ENCODE measurements around the gene RSPH6A.

Gene RSPH6A

DNA sequence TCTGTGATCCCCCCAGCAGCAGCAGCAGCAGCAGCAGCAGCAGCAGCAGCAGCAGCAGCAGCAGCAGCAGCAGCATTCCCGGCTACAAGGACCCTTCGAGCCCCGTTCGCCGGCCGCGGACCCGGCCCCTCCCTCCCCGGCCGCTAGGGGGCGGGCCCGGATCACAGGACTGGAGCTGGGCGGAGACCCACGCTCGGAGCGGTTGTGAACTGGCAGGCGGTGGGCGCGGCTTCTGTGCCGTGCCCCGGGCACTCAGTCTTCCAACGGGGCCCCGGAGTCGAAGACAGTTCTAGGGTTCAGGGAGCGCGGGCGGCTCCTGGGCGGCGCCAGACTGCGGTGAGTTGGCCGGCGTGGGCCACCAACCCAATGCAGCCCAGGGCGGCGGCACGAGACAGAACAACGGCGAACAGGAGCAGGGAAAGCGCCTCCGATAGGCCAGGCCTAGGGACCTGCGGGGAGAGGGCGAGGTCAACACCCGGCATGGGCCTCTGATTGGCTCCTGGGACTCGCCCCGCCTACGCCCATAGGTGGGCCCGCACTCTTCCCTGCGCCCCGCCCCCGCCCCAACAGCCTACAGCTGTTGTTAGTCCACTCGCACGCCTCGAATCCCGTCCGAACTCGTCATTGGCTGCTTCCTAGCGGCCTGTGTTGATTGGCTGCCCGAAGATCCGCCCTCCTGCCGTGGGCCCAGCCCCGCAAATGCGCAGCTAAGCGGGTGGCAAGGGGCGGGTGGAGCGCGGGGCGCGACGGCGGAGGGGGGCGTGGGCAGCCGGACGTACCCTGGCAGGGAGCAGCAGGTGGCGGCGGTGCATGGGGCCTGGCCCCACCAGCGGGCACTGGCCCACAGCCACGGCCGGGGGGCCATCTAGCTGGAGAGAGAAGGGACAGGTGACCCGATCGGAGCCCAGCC is 44.7 kb downstream of the RSPH6A start (continued):
- TF ChIP-seq, protein P1, sequence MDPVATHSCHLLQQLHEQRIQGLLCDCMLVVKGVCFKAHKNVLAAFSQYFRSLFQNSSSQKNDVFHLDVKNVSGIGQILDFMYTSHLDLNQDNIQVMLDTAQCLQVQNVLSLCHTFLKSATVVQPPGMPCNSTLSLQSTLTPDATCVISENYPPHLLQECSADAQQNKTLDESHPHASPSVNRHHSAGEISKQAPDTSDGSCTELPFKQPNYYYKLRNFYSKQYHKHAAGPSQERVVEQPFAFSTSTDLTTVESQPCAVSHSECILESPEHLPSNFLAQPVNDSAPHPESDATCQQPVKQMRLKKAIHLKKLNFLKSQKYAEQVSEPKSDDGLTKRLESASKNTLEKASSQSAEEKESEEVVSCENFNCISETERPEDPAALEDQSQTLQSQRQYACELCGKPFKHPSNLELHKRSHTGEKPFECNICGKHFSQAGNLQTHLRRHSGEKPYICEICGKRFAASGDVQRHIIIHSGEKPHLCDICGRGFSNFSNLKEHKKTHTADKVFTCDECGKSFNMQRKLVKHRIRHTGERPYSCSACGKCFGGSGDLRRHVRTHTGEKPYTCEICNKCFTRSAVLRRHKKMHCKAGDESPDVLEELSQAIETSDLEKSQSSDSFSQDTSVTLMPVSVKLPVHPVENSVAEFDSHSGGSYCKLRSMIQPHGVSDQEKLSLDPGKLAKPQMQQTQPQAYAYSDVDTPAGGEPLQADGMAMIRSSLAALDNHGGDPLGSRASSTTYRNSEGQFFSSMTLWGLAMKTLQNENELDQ (tag by site-specific recombination; IDR thresholded peaks at IDR 0.05; ENCODE audit: low read depth) = no peak
- TF ChIP-seq, protein P2, sequence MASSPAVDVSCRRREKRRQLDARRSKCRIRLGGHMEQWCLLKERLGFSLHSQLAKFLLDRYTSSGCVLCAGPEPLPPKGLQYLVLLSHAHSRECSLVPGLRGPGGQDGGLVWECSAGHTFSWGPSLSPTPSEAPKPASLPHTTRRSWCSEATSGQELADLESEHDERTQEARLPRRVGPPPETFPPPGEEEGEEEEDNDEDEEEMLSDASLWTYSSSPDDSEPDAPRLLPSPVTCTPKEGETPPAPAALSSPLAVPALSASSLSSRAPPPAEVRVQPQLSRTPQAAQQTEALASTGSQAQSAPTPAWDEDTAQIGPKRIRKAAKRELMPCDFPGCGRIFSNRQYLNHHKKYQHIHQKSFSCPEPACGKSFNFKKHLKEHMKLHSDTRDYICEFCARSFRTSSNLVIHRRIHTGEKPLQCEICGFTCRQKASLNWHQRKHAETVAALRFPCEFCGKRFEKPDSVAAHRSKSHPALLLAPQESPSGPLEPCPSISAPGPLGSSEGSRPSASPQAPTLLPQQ (tag by site-specific recombination; IDR thresholded peaks at IDR 0.05) = peak; percentile 99
- TF ChIP-seq ZBTB21 (tag by site-specific recombination; IDR thresholded peaks at IDR 0.05) = no peak
- peak; percentile 39; the same call in 1 of the 2 replicates for TF ChIP-seq ZNF843 (tag by site-specific recombination; IDR thresholded peaks at IDR 0.05)
- peak; percentile 93 for TF ChIP-seq GLIS2 (tag by site-specific recombination; IDR thresholded peaks at IDR 0.05)
- TF ChIP-seq, protein P3, sequence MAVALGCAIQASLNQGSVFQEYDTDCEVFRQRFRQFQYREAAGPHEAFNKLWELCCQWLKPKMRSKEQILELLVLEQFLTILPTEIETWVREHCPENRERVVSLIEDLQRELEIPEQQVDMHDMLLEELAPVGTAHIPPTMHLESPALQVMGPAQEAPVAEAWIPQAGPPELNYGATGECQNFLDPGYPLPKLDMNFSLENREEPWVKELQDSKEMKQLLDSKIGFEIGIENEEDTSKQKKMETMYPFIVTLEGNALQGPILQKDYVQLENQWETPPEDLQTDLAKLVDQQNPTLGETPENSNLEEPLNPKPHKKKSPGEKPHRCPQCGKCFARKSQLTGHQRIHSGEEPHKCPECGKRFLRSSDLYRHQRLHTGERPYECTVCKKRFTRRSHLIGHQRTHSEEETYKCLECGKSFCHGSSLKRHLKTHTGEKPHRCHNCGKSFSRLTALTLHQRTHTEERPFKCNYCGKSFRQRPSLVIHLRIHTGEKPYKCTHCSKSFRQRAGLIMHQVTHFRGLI (tag by site-specific recombination; IDR thresholded peaks at IDR 0.05) = peak; percentile 39; the same call in 1 of the 2 replicates
- TF ChIP-seq ZNF561 (tag by site-specific recombination; IDR thresholded peaks at IDR 0.05; ENCODE audit: borderline replicate concordance) = peak; percentile 14; the same call in 1 of the 2 replicates
- TF ChIP-seq FEZF1 (tag by site-specific recombination; IDR thresholded peaks at IDR 0.05) = no peak
- no peak for TF ChIP-seq ZSCAN23 (tag by site-specific recombination; IDR thresholded peaks at IDR 0.05)
- no peak for TF ChIP-seq PRDM1 (tag by site-specific recombination; IDR thresholded peaks at IDR 0.05)
- TF ChIP-seq WT1 (tag by site-specific recombination; IDR thresholded peaks at IDR 0.05) = no peak
- TF ChIP-seq, protein P4, sequence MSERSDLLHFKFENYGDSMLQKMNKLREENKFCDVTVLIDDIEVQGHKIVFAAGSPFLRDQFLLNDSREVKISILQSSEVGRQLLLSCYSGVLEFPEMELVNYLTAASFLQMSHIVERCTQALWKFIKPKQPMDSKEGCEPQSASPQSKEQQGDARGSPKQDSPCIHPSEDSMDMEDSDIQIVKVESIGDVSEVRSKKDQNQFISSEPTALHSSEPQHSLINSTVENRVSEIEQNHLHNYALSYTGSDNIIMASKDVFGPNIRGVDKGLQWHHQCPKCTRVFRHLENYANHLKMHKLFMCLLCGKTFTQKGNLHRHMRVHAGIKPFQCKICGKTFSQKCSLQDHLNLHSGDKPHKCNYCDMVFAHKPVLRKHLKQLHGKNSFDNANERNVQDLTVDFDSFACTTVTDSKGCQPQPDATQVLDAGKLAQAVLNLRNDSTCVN (tag by site-specific recombination; optimal IDR thresholded peaks at IDR 0.05) = peak; percentile 74
- TF ChIP-seq IKZF3 (tag by site-specific recombination; IDR thresholded peaks at IDR 0.05) = peak; percentile 34; the same call in 1 of the 2 replicates
- TF ChIP-seq, protein P5, sequence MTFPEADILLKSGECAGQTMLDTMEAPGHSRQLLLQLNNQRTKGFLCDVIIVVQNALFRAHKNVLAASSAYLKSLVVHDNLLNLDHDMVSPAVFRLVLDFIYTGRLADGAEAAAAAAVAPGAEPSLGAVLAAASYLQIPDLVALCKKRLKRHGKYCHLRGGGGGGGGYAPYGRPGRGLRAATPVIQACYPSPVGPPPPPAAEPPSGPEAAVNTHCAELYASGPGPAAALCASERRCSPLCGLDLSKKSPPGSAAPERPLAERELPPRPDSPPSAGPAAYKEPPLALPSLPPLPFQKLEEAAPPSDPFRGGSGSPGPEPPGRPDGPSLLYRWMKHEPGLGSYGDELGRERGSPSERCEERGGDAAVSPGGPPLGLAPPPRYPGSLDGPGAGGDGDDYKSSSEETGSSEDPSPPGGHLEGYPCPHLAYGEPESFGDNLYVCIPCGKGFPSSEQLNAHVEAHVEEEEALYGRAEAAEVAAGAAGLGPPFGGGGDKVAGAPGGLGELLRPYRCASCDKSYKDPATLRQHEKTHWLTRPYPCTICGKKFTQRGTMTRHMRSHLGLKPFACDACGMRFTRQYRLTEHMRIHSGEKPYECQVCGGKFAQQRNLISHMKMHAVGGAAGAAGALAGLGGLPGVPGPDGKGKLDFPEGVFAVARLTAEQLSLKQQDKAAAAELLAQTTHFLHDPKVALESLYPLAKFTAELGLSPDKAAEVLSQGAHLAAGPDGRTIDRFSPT (tag by site-specific recombination; IDR thresholded peaks at IDR 0.05) = peak; percentile 80
- TF ChIP-seq, protein P6, sequence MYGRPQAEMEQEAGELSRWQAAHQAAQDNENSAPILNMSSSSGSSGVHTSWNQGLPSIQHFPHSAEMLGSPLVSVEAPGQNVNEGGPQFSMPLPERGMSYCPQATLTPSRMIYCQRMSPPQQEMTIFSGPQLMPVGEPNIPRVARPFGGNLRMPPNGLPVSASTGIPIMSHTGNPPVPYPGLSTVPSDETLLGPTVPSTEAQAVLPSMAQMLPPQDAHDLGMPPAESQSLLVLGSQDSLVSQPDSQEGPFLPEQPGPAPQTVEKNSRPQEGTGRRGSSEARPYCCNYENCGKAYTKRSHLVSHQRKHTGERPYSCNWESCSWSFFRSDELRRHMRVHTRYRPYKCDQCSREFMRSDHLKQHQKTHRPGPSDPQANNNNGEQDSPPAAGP (tag by site-specific recombination; IDR thresholded peaks at IDR 0.05) = 0 out of 2 replicates have a peak, but pooled peaks have one; percentile 12
- peak; percentile 14; the same call in 1 of the 2 replicates for TF ChIP-seq BCL11B (tag by site-specific recombination; IDR thresholded peaks at IDR 0.05; ENCODE audit: low read depth)
- TF ChIP-seq, protein P7, sequence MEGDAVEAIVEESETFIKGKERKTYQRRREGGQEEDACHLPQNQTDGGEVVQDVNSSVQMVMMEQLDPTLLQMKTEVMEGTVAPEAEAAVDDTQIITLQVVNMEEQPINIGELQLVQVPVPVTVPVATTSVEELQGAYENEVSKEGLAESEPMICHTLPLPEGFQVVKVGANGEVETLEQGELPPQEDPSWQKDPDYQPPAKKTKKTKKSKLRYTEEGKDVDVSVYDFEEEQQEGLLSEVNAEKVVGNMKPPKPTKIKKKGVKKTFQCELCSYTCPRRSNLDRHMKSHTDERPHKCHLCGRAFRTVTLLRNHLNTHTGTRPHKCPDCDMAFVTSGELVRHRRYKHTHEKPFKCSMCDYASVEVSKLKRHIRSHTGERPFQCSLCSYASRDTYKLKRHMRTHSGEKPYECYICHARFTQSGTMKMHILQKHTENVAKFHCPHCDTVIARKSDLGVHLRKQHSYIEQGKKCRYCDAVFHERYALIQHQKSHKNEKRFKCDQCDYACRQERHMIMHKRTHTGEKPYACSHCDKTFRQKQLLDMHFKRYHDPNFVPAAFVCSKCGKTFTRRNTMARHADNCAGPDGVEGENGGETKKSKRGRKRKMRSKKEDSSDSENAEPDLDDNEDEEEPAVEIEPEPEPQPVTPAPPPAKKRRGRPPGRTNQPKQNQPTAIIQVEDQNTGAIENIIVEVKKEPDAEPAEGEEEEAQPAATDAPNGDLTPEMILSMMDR (tag by site-specific recombination; IDR thresholded peaks at IDR 0.05) = peak; percentile 97
- no peak for TF ChIP-seq ZNF530 (tag by site-specific recombination; IDR thresholded peaks at IDR 0.05; ENCODE audit: low read depth)
- peak; percentile 99 for TF ChIP-seq KLF10 (tag by site-specific recombination; IDR thresholded peaks at IDR 0.05)
- TF ChIP-seq ZNF155 (tag by site-specific recombination; IDR thresholded peaks at IDR 0.05) = no peak
- peak; percentile 89 for TF ChIP-seq KLF9 (tag by site-specific recombination; IDR thresholded peaks at IDR 0.05; ENCODE audit: low read depth)
- TF ChIP-seq ZNF221 (tag by site-specific recombination; IDR thresholded peaks at IDR 0.05; ENCODE audit: borderline replicate concordance) = no peak
- no peak for TF ChIP-seq YY2 (tag by site-specific recombination; IDR thresholded peaks at IDR 0.05)
- TF ChIP-seq, protein P8, sequence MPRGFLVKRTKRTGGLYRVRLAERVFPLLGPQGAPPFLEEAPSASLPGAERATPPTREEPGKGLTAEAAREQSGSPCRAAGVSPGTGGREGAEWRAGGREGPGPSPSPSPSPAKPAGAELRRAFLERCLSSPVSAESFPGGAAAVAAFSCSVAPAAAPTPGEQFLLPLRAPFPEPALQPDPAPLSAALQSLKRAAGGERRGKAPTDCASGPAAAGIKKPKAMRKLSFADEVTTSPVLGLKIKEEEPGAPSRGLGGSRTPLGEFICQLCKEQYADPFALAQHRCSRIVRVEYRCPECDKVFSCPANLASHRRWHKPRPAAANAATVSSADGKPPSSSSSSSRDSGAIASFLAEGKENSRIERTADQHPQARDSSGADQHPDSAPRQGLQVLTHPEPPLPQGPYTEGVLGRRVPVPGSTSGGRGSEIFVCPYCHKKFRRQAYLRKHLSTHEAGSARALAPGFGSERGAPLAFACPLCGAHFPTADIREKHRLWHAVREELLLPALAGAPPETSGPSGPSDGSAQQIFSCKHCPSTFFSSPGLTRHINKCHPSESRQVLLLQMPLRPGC (tag by site-specific recombination; IDR thresholded peaks at IDR 0.05) = no peak
- TF ChIP-seq ZNF660 (tag by site-specific recombination; IDR thresholded peaks at IDR 0.05) = 0 out of 2 replicates have a peak, but pooled peaks have one; percentile 55

Data from HEK293 (cell line).